ENCODE measurements around the gene PDZD4. TPM values are rescaled to one million over a fixed set of nuclear protein-coding genes. Genes with fewer than 3 reads are reported as not detected.
"Not testable (repeated sequence)": the region's sequence is repeated elsewhere in the genome, so short reads cannot be mapped to it uniquely, and the experiment has no call there.

The PDZD4 gene
- polyA plus RNA-seq, 12 donors = 2.7 to 9.6 (median 2.8) TPM; not detected in 1

DNA sequence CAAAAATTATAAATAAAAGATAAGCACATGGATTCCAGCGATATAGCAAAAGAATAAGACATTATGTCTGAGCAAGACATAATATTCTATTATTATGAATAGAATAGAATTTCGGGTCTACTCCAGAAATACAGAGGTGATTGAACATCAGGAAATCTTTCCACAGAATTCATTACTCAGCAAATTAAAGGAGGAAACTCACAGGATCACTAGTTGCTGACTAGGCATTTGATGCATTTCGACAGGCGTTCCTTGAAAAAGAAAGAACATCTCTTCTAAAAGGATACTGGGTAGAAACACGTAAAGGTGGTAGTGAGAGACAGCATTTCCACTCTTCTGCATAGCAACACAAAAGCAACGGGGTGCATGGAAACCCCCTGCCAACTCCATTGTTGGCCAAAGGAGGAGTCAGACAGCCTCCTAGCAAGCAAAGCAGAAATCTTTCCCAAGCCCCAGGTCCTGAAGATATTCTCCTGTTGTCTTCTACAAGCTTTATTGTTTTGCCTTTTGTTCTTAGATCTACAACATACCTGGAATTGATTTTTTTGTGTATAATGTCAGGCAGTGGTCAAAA lies 14.3 kb upstream of the PDZD4 start:
- no peak for DNase-seq

DNA sequence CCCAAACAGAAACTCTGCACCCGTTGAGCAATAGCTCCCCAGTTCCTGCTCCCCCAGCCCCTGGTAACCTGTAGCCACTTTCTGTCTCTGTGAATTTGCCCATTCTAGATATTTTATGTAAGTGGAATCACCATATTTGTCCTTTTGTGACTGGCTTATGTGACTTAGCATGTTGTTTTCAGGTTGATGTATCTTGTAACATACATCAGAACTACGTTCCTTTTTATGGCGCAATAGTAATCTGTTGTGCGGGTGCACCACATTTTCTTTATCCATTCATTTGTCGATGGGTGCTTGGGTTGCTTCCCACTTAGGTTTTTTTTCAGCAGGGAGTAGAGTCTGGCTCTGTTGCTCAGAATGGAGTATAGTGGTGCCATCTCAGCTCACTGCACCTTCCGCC lies 6.6 kb upstream of the PDZD4 start:
- DNase-seq = no peak

DNA sequence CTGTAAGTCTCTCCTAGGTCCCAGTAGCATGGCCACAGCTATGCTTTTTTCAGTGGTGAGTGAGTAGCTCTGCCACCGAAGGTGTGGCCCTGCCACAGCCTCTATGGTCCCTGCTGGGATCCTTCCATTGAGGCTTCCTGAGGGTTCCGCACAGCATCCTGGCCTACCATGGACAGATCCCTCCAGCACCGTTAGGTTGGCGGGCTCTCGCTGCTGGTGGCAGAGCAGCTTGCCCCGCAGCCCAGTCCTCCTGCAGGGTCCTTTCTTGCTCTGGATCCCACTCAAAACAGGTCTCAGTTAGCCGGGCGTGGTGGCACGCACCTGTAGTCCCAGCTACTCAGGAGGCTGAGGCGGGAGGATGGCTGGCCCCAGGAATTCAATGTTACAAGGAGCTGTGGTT lies 2.4 kb upstream of the PDZD4 start:
- DNase-seq = no peak

DNA sequence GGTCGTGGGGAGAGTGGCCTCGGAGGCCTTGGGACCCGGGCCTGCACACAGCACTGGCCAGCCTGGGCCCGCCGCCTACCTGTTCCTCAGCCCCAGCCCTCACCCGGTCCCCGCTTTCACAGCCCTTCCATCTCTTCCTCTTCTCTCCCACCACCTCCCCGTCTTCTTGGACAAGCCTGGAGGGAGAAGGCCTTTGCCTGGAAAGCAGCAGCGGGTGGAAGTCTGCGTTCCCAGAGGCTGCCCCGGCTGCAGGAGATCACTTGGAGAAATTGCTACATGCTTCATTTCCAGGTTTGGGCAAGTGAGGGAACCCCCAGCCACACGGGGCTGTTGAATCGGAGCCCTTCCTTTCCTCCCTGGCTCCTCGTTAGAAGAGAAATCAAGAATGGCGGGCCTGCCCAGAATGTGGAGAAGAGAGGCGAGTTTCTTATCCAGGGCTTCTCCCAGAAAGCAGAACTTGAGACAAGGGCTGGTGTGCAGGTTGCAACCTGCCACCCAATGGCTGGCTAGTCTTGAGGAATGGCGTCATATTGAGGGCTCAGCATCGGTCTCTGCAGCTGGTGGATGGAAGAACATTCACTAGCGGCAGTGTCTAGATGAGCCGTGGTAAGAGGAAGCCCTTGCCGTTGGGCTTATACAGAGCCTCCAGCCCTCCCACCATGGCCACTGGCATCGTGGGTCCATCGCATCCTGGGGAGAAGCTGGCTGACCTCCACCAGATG lies 1.2 kb upstream of the PDZD4 start:
- no peak for DNase-seq

DNA sequence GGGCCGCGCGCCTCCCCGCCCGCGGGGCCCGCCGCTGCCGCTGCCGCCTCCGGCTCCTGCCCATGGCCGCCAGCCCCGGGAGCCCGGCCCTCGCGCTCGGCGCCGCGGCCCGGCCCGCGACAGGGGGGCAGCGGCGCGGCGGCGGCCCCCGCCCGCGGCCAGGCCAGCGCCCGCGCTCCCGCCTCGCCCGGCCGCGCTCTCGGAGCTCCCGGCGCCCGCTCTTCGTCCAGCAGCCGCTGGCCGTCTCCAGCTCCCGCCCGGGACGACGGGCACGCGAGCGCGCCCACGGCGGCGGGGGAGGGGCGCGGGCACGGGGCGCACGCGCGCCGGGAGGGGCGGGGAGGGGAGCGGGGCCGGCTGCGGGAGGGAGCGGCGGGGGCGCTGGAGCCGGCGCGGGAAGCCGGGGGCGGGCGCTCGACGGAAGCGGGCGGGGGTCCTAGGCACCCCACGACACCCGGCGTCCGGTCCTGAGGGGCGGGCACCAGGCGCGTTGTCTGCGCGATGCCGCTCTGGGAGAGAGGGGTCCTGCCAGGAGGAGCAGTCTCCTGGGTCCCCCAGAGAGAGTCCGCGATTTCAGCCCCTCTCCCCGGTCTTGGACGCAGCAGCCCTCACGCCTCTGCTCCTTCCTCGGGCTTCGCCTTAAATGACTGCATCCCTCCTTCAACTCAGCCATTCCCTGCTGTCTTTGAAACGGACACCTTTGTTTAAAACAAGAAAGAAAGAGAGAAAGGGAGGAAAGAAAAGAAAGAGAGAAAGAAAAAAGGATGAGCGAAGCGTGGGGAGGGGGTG lies 490 bp upstream of the PDZD4 start:
- no peak for DNase-seq

DNA sequence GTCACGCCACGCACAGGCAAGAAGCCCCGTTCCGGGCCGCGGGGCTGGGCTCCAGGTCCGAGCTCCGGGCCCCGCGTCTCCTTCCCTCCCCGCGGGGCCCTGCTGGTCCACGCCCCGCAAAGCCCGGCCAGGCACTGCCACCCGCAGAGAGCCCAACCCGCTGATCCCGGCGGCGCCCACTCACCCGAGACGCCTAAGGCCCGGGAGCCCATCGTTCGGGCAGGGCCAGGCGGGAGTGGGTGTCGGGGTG lies 870 bp downstream of the PDZD4 start:
- no peak for DNase-seq

DNA sequence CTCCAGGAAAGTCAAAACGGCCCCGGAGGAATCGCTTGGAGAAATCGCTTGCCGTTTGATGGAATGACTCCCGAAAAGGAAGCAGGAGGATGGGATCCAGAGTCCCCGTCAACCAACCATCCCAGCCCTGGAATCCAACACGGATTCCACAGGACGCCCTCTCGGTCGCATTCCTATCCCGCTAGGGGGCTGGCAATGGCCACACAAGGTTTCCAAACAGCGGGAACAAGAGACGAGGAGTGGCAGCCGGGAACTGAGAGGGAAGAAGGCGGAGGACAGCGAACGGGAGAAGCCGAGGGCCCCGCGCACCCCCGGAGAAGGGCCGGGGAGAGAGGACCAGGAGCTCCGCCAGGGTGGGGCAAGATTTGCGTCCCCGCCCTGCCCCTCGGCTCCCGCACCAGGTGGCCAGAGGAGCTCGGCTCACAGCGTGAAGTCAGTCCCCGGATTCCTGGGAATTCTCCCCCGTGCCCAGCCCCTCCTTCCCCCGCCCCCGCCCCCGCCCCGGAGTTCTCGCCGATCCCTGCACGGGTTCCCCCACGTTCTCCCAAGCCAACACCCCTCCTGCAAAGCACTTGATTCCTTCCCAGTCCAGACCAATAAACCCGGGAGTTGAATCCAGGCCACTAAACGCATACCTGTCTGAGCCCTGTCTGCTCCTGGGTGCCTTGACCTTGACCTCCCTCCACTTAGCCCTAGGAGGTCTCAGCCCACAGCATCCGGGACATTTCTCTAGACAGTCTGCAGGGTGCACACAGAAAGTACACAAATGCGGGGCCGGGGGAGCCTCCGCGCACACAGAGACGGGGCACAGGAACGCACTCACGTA lies 1.4 kb downstream of the PDZD4 start:
- DNase-seq = no peak

DNA sequence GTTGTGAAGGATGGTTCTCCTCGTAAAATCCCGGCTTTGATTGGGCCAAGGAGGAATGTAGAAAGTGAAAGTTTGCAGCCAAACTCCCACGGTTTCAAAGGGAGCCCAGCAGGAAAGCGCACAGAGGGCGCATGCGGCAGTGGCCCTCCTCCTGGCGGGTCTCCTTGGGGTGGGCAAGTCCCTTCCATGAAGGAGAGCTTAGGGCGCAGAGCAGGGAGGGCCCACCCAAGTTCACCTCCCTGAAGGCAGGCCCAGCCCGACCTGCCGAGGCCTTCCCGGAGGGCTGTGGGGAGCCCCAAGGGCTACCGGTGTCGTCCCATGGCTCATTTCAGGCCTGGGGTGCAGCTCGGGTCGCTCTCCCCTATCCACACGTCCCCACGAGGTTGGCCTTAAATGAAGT lies 2.0 kb downstream of the PDZD4 start:
- DNase-seq = no peak

DNA sequence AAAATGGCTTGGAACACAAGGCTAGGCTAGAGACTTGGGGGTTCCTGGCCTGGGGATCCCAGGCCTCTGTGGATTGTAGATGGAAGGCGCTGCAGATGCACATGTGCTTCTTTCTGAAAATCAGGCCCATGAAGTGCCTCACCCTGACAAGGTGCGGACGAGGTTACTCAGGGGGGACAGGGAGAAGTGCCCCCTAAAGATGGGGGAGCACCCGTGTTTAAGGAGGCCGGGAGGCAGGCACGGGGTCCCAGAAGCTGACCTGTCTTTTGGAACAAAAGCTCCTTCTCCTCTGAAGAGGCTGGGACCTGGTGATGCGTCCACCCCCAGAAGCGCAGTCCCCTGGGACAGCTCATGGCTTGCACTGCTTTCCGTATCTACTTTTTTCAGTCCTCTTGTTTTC lies 2.4 kb downstream of the PDZD4 start:
- no peak for DNase-seq

DNA sequence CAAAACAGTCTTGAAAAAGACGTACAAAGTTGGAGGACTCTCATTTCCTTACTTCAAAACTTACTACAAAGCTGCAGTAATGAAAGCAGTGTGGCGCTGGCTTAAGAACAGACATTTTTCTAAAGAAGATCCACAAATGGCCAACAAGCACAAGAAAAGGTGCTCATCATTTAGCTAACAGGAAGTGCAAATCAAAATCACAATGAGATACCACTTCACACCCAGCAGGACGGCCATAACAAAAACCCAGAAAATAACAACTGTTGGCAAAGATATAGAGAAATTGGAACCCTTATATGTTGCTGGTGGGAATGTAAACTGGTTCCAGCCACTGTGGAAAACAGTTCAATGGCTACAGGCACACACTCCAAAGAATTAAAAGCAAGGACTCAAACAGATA lies 3.3 kb downstream of the PDZD4 start:
- DNase-seq = no peak

DNA sequence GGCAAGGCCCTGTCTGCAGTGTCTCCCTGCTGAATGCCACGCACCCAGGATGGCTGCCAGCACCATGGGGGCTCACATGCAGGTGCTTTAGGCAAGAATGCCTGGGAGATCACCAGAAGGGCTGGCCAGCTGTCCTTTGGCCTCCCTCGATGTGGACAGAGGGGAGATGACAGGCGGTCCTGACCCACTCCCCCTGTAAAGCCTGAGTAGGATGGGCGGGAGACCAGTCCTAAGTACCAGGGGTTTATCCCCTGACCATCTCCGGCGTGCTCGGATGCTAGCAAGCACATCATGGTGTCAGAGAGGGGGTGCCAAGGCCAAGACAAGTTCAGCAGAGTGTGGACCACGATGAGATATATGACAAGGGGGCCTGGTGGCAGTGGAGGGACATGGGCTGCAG lies 5.3 kb downstream of the PDZD4 start:
- DNase-seq = no peak

DNA sequence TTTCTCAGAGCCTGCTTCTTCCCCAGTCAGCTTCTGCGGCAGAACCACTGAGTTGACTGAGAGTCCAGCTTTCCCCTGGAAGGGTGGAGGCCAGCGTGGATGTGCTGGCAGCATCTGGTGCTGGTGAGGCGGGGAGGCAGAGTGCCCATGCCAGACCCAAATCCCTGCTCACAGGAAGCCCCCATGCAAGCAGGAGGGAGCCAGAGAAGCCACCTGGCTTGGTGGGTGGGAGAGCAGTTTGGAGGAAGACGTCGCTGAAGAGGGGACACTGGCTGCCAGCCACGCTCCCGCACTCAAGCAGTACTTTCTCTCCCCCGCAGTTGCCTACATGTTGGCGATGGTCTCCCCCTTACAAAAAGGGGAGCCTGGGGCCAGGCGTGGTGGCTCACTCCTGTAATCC lies 6.0 kb downstream of the PDZD4 start:
- DNase-seq = no peak

DNA sequence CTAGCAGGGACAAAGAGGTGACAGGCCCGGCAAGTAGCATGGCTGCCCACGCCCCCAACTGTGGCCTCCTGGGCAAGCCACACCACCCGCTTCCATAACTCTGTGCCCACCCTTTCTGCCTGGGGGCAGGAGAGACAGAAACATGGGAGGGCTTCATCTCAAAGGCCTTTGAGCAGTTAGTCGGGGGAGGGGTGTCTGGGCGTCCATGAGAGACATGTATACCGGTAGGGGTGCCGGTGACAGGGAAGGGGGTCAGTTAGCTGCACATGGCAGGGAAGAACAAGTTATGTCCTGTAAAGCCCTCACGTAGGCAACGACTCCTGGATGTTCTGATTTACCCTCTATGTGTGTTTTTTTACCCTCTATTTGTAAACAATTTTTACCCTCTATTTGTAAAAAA lies 9.3 kb downstream of the PDZD4 start:
- no peak for DNase-seq

DNA sequence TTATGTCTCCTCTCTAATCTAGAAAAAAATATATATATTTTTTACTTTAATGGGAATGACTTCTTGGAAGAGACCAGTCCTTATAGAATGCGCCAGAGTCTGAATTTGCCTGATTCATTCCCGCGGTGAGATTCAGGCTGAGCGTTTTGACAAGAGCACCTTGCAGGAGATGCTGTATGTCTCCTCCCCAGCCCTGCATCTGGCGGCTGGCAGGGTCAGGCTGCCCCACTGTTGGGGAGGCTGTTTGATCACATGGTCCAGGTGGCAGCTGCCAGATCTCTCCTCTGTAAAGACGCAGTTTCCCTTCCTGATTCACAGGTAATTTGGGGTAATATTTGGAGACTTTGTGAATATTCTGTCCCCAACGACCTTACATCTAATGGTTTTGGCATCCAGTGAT lies 9.7 kb downstream of the PDZD4 start:
- no peak for DNase-seq

DNA sequence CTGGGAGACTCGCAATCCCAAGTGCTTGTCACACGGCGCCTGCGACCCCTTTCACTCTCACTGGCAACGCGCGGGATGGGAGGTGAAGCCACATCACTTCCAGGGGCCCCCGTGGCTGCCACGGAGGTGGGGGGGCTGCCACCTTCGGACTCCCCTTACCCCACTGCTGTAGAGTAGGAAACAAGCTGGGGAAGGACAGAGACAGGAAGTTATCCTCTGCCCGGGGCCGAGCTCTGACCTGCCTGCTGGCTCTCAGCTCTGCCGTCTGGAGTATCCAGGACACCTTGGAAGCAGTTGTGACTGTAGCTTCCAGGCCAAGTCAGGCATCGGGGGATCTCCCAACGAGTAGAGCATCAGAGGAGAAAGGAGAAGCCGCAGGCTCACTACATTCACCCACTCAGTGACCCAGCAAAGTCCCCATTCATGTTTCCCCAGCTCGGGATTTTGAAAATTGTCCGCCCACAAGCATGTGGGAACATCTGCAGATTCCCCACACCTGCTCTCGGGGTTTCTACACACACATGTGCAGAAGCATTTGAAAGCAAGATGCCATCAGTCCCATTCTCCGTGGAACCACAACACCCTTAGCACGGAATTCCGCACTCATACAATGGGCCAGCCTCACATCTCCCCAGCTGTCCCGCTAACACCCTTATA lies 10.8 kb downstream of the PDZD4 start:
- DNase-seq = no peak

DNA sequence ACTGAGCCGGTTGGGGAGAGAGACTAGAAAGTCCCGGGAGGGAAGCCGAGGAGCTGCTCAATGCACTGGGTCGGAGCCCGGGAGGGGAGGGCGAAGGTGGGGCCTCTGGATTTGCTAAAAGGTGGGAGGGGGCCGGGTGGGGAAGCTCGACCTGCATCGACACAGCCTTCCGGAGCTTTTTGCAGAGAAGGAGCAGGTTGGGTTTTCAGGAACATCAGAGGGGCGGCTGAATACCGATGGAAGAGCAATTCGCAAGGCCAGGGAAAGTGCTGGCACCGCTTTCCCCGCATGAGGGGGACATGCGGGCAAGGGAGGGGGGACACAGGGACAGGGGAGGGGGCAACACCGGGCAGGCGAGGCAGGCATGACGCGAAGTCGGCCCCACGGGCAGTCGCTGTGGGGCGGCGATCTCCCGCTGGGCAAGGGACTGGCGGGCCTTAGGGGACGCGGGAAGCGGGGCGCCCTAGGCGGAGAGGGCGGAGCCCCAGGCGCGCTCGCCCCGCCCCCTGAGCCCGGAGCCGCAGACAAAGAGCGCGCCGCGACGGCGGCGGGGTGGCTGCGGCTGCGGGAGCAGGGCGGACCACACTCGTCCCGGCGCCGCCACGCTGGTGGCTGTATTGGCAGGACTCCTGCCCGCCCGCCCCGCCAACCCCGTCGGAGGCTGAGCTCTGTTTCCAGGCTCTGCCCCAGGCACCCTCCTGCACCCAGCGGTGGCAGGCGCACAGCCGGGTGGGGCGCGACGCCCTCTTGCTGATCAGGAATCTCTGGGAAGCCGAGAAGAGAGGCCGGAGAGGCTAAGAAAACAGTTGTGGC lies 11.6 kb downstream of the PDZD4 start:
- DNase-seq = no peak

DNA sequence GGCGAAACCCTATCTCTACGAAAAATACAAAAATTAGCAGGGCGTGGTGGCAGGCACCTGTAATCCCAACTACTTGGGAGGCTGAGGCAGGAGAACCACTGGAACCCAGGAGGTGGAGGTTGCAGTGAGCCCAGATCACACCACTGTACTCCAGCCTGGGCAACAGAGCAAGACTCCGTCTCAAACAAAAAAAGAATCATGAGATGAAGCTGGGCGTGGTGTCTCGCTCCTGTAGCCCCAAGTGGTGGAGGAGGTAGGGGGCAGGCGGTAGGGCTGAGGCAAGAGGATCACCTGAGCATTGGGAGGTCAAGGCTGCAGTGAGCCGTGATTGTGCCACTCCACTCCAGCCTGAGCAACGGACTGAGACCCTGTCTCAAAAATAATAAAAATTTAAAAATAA lies 12.3 kb downstream of the PDZD4 start:
- DNase-seq = not testable (repeated sequence)

DNA sequence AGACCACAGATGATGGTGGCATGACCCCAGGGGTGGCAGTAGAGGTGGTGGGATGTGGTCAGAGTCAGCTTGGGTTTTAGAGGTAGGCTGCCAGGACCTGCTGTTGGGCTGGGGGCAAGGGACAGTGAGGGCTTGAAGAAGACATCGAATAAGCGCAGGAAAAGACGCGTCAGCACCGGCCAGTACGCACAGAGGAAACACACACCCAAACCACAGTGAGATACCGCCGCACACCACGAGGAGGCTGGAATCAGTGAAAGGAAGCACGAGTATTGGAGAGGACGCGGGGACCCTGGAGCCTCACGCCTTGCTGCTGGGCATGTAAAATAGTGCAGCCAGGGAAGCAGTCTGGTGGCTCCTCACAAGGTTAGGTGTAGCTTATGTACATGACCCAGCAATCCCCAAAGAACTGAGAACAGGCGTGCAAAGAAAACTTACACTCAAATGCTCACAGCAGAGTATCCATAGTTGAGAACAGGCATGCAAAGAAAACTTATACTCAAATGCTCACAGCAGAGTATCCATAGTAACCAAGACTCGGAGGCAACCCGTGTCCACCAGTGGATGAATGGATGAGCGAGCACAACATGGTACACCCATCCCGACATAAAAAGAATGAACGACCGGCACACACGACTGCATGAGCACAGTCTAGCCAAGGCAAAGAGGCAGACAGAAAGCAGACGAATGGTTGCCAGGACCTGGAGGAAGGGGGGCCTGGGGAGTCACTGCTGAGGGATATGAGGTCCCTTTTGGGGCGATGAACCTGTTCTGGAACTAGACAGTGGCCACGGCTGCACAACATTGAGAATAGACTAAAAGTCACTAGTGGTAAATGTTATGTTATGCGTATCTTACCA lies 13.3 kb downstream of the PDZD4 start:
- no peak for DNase-seq

DNA sequence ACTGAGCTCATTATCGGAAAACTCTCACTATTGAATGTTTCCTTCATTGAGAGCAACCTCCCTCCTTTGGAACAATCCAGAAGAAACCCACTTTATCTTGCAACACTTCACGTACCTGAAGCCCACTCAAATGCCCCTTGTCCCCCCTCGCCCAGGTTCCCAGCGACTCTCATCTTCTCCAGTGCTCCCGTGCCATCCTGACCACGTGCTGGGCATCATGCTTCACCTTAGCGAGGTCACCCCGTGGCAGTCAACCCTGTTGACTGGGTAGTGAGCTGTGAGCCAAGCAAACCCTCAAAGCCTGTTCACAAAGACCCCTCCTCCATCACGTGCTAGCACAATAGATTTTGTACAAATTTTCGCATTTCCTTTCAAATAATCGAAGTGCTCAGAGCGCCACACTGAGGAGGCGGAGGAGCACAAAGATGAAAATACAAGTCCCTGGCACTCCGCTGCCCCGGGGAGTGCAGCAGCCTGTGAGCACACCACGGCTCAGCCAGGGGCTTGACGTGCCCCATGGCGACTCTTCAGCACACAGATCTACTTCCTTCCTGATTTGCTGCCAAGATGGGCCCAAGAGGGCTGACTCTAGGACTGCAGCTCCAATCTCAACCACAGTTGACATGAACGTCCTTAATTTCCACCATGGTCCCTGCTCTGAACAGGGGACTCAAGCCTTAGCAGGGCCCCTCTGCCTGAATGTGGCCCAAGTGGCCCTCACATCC lies 15.6 kb downstream of the PDZD4 start:
- DNase-seq = no peak

DNA sequence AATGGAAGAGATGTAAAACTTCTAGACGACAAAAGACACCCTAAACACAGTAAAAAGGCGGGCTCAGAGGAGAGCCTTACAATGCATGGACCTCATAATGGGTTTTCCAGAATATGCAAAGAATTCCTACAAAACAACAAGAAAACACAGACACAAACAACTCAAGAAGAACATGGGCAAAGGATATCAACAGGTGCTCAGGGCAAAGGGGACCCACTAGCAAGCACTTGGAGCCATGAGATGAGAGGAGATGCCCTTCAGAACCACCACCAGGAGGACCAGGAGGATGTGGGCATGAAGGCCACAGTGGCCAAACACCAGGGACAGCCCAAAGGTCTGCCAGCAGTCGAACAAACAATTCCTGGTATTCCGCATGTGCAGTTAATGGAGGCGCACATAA lies 17.2 kb downstream of the PDZD4 start:
- DNase-seq = no peak
